GM21723 (cell line): Measurements from ENCODE around the gene SERINC2.
"Not testable (repeated sequence)": the region's sequence is repeated elsewhere in the genome, so short reads cannot be mapped to it uniquely, and the experiment has no call there.

Experiments used
- ATAC-seq: cut with Tn5 transposase; IDR thresholded peaks from one replicate; pipeline ENCODE4 v1.9.1; 2021; ENCODE audit warnings: mild to moderate bottlenecking, moderate library complexity; ENCODE audit not compliant: unreplicated experiment

Gene SERINC2

DNA sequence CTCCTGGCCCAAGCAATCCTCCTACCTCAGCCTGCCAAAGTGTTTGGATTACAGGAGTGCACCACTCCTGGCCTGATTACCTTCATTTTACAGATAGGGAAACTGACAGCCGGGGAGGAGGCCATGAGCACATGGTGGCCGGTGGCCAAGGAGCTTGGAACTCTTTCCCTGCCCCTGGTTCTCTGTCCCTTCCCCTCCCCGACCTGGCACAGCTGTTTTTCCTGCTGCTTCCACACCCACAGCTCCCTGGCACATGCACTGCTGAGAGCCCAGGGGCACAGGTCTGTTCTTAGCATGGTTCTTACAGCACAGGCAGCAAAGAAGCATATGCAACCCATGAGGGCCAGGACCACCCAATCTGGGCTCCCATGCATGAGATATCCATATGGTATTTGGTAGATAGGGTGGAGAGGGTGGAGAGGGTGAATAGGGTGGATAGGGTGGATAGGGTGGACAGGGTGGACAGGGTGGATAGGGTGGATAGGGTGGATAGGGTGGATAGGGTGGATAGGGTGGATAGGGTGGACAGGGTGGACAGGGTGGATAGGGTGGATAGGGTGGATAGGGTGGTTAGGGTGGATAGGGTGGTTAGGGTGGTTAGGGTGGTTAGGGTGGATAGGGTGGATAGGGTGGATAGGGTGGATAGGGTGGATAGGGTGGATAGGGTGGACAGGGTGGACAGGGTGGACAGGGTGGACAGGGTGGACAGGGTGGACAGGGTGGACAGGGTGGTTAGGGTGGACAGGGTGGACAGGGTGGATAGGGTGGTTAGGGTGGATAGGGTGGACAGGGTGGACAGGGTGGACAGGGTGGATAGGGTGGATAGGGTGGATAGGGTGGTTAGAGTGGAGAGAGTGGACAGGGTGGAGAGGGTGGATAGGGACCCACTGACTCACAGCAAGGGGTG lies 18.6 kb downstream of the SERINC2 start:
- ATAC-seq, result not testable (repeated sequence)

GRCh38 chr1:31432592-31433395 lies 19.8 kb downstream of the SERINC2 start:
- no peak for ATAC-seq

- ATAC-seq, result no peak
Observed at GRCh38 chr1:31433396-31433930, 20.4 kb downstream of the SERINC2 start.

- ATAC-seq, result no peak
Observed at GRCh38 chr1:31434101-31434871, 21.3 kb downstream of the SERINC2 start.

DNA sequence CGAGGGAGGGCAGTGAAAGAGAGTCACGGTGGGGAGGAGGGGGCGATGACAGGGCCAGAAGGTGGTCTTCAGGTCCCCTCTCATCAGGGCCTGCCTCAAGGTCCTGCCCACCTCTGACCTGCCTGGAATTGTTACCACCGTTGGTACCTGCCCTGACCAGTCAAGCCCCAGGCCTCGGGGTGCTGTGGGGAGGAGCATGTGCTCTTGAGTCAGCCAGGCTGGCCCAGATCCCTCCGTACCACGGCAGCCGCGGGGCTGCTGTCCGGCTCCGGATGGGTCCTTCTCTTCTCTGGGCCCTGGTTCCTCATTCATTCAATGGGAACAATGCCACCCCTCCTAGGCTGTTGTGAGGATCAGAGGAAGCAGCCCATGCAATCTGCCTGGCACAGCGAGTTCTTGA lies 22.0 kb downstream of the SERINC2 start:
- ATAC-seq, result no peak

GRCh38 chr1:31435471-31436409 lies 22.7 kb downstream of the SERINC2 start:
- no peak for ATAC-seq

- ATAC-seq, result no peak
Observed at GRCh38 chr1:31436596-31437432, 23.8 kb downstream of the SERINC2 start.

GRCh38 chr1:31437433-31438037 lies 24.5 kb downstream of the SERINC2 start:
- no peak for ATAC-seq

GRCh38 chr1:31439276-31439675 lies 26.3 kb downstream of the SERINC2 start:
- ATAC-seq, result no peak

- no peak for ATAC-seq
Observed at GRCh38 chr1:31441073-31441472, 28.1 kb downstream of the SERINC2 start.

DNA sequence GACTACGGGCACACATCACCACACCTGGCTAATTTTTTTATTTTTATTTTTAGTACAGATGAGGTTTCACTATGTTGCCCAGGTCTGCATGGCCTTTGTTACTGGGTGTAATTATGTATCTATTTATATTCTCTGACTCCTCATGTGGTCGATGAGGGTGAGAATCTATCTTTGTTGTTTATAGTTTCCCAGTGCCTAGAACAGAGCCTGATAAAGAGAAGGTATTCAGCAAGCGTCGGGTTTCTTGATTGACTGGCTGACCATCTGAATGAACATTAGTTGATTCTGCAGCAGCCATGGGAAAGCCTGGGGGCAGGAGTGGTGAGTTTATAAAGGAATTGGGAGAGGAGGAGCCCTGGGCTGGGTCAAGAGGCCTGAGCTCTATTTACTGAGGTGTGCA lies 28.5 kb downstream of the SERINC2 start:
- no peak for ATAC-seq

GRCh38 chr1:31441970-31442647 lies 29.1 kb downstream of the SERINC2 start:
- ATAC-seq, result no peak

DNA sequence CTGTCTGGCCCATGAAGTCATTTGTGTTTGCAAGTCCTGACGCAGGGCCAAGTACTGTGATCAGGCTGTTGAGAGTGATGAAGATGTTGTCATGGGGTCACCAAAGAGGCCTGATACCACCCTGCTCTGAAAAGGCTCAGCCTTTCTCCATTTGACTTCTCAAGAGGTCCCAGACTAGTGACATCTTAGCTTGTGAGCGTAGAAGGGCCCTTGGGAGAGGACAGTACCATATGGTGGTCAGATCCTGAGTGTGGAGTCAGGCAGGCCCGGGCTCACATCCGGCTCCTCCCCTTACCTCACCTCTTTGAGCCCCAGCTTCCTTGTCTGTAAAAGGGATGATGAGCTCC lies 29.6 kb downstream of the SERINC2 start:
- ATAC-seq, result no peak

GRCh38 chr1:31443673-31444072 lies 30.7 kb downstream of the SERINC2 start:
- ATAC-seq, result no peak

DNA sequence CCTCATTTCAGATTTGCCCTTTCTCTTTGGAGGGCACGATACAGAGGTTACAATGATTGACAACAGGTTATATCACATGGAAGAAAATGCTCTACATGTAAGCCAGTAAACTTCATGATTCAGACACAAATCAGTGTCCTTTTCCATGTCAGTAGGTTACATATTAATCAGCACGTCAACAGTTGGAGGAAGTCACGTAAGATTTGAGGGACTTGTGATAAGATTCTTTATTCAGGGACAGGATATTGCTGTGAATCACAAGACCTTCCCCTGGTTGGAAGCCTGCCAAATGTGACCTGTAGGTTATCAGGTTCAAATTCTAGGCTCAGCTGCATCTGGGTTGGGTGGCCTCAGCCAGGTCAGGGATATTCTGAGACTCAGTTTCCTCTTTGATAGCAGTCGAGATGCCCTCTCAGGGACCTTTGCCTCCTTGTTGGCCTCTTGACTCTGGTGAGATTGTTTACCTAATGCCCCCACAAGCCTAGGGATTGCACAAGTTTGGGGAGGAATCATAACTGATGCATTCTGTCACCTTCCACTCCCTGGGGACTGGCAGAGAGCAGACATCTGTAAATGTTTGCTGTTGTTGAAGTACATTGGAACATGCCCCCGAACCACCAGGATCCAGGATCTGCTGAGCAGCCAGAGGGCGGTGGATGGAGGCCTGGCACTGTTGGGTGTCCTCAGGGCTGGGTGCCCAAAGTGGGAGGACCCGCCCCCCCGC lies 31.9 kb downstream of the SERINC2 start:
- no peak for ATAC-seq

DNA sequence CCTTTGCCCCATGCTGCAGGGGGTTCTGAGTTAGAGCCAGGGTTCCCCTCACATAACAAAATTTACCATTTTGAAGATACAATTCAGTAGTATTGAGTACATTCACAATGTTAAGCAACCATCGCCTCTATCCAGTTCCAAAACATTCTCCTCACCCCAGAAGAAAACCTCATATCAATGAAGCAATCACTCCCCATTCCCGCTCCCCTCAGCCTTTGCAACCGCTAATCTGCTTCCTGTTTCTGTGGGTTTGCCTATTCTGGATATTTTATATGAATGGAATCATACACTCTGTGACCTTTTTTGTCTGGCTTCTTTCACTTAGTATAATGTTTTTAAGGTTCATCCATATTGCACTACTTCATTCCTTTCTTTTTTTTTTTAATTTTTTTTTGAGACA lies 32.9 kb downstream of the SERINC2 start:
- ATAC-seq, result no peak

- ATAC-seq, result no peak
Observed at GRCh38 chr1:31447210-31447609, 34.2 kb downstream of the SERINC2 start.
